Activated naive CD8-positive, alpha-beta T cell treated with anti-CD3 and anti-CD28 coated beads, Interleukin-2, amount 50 U/mL, for 24 hours (primary cell): Measurements from ENCODE around the gene MAP3K13.
"Not testable (repeated sequence)": the region's sequence is repeated elsewhere in the genome, so short reads cannot be mapped to it uniquely, and the experiment has no call there.

Experiments used
- ATAC-seq: fragments of 150-1000 bp; cut with Tn5 transposase; one replicate; pipeline ENCODE4 v1.10.0; 2021
- DNase-seq: peaks from one replicate; pipeline ENCODE4 v3.0.0; 2021
- H3K27ac Mint-ChIP-seq: one replicate; pipeline ENCODE4 v1.8.0; 2021; ENCODE audit warnings: mild to moderate bottlenecking, mixed read lengths
- H3K27me3 Mint-ChIP-seq: one replicate; pipeline ENCODE4 v1.8.0; 2021; ENCODE audit warnings: mixed read lengths
- H3K36me3 Mint-ChIP-seq: one replicate; pipeline ENCODE4 v1.8.0; 2021; ENCODE audit warnings: low read depth, mixed read lengths
- H3K4me1 Mint-ChIP-seq: one replicate; pipeline ENCODE4 v1.8.0; 2021; ENCODE audit warnings: mixed read lengths
- H3K4me3 Mint-ChIP-seq: one replicate; pipeline ENCODE4 v1.8.0; 2021; ENCODE audit warnings: mild to moderate bottlenecking, moderate library complexity, mixed read lengths
- H3K9me3 Mint-ChIP-seq: one replicate; pipeline ENCODE4 v1.8.0; 2021; ENCODE audit warnings: mixed read lengths

Gene MAP3K13

DNA sequence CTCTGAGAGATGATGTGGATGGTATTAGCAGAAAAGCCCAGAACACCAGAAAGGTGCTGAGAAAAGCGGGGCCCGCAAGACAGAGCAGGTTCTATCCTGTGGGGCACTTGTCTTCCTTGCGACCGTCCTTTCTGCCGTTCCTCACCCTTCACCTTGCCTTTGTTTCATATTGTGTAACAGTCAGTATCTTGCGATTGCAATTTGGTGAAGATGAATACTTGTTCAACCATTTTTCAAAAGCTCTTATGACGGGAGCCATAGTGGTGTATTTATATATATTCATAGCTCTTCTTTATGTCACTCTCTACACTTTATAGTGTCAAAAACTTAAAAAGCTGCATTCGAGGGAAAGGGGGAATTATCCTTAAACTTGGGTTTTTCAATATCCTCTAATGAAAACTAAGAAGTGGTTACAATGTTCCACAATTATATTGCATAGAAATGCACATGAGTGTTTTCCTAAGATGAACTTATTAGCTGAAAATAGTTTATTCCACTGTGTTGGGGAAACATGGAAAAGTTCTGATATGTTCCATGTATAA, 797 bp downstream of the MAP3K13 start:
- no peak for DNase-seq
- no peak overlapping the region for H3K27ac Mint-ChIP-seq
- no peaks in the 10 kb centered on the region for H3K9me3 Mint-ChIP-seq
- peaks cover 56% of the 10 kb centered on the region for H3K27me3 Mint-ChIP-seq
- ATAC-seq, result peak; percentile 18
- no peaks in the 10 kb centered on the region for H3K36me3 Mint-ChIP-seq
- peak overlapping the region; percentile 80 for H3K4me3 Mint-ChIP-seq
- peaks cover 11% of the 10 kb centered on the region for H3K4me1 Mint-ChIP-seq

DNA sequence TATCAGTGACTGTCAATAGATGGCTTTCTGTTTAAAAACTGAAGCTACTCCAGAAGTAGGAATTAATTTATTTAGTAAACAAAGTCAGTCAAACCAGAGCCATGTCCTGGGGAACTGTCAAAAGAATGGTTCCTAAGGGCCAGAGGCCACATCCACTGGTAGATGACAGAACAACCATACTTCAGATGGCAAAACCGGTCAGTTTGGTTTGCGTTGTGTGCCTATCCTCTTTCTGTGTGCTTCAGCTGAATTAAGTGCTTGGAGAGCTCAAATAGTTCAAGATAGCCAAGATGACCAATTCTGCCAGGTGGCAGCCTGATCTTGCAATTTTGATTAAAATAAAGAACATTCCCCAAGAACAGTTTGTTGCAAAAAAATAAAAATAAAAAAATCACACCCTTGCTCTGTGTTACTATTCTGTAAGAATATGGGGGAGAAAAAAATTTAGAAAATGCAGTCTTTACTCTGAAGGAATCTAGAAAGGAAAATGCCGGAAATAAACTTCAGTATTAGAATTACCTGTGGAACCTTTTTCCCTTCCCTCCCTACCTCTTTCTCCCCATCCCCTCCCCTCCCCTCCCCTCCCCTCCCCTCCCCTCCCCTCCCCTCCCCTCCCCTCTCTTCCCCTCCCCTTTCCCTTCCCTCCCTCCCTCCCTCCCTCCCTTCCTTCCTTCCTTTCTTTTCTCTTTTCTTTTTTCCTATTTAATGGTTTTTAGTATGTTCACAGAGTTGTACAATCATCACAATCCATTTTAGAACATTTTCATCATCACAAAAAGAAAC, 2.5 kb downstream of the MAP3K13 start:
- no peaks in the 10 kb centered on the region for H3K36me3 Mint-ChIP-seq
- peaks cover 11% of the 10 kb centered on the region for H3K4me1 Mint-ChIP-seq
- H3K9me3 Mint-ChIP-seq, result no peaks in the 10 kb centered on the region
- DNase-seq (no peak), ATAC-seq (no peak)
- H3K27me3 Mint-ChIP-seq, result peaks cover 66% of the 10 kb centered on the region
- no peak overlapping the region for H3K27ac Mint-ChIP-seq
- H3K4me3 Mint-ChIP-seq, result no peak overlapping the region

- Mint-ChIP-seq H3K9me3 (no peaks in the 10 kb centered on the region), H3K4me1 (peaks cover 11% of the 10 kb centered on the region), H3K36me3 (no peaks in the 10 kb centered on the region), H3K27me3 (peaks cover 70% of the 10 kb centered on the region), H3K4me3 (no peak overlapping the region), H3K27ac (no peak overlapping the region)
- DNase-seq, result no peak
- no peak for ATAC-seq
Measured at GRCh38 chr3:185366074-185366335, 3.1 kb downstream of the MAP3K13 start.

GRCh38 chr3:185366913-185367312, 4.0 kb downstream of the MAP3K13 start:
- no peak for ATAC-seq
- H3K27ac Mint-ChIP-seq, result no peak overlapping the region
- H3K9me3 Mint-ChIP-seq, result no peaks in the 10 kb centered on the region
- DNase-seq, result no peak
- H3K27me3 Mint-ChIP-seq, result peaks cover 67% of the 10 kb centered on the region
- peaks cover 11% of the 10 kb centered on the region for H3K4me1 Mint-ChIP-seq
- no peak overlapping the region for H3K4me3 Mint-ChIP-seq
- no peaks in the 10 kb centered on the region for H3K36me3 Mint-ChIP-seq

DNA sequence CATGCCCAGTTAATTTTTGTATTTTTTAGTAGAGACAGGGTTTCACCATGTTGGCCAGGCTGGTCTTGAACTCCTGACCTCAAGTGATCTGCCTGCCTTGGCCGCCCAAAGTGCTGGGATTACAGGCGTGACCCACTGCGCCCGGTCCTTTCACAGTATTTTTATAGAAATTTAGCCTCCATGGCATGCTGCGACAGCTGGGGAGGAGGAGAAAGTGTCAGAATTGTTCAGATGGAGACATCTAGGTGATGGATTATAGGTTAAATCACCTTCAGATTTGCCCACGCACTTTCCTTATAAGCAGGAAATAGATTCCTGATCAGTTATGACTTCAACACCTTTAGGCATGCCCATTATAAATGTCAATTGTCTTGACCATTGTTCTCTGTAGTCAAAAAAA, 7.4 kb downstream of the MAP3K13 start:
- ATAC-seq, H3K4me1 Mint-ChIP-seq, H3K27ac Mint-ChIP-seq, DNase-seq, H3K9me3 Mint-ChIP-seq, H3K4me3 Mint-ChIP-seq, H3K36me3 Mint-ChIP-seq: not testable (repeated sequence)
- H3K27me3 Mint-ChIP-seq, result peaks cover 35% of the 10 kb centered on the region

- H3K36me3 Mint-ChIP-seq, result no peaks in the 10 kb centered on the region
- DNase-seq, result no peak
Measured at GRCh38 chr3:185371306-185372074, 8.6 kb downstream of the MAP3K13 start.

DNA sequence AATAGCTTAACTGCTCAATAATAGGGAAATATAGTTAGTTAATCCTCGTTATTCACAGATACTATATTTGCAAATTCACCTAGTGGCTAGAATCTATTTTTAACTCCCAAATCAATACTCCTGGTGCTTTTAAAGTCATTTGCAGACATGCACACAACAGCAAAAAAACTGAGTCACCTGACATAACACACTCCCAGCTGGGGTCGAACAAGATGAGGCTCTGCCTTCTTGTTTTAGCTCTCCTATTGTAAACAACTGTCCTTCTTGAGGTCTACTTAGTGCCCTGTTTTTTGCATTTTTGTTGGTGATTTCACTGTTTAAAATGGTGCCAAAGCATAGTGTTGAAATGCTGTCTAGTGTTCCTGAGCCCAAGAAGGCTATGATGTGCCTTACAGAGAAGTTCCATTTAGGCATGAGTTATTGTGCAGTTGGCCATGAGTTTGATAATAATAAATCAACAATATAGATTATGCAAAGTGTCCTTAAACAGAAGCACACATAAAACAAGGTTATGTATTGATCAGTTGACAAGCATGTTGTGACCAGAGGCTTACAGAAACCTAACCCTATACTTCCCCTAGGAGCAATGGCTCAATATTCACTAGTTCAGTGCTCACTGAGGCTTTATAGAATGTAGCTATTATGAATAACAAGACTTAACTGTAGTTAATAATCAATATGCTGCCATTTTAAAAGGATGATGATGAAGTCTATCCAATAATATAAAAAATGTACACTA, 18.6 kb downstream of the MAP3K13 start:
- no peak overlapping the region for H3K4me3 Mint-ChIP-seq
- no peaks in the 10 kb centered on the region for H3K36me3 Mint-ChIP-seq
- peaks cover 11% of the 10 kb centered on the region for H3K27me3 Mint-ChIP-seq
- DNase-seq, result no peak
- ATAC-seq, result no peak
- no peak overlapping the region for H3K27ac Mint-ChIP-seq
- H3K4me1 Mint-ChIP-seq, result no peaks in the 10 kb centered on the region
- H3K9me3 Mint-ChIP-seq, result peaks cover 6% of the 10 kb centered on the region

More at GRCh38 chr3:185371306-185372074, 8.6 kb downstream of the MAP3K13 start:
- Mint-ChIP-seq H3K9me3 (no peaks in the 10 kb centered on the region), H3K4me3 (no peak overlapping the region), H3K4me1 (no peaks in the 10 kb centered on the region), H3K27ac (no peak overlapping the region), H3K27me3 (peaks cover 26% of the 10 kb centered on the region)
- no peak for ATAC-seq

- peaks cover 6% of the 10 kb centered on the region for H3K9me3 Mint-ChIP-seq
- H3K4me3 Mint-ChIP-seq, result no peak overlapping the region
- H3K27ac Mint-ChIP-seq, result no peak overlapping the region
- no peaks in the 10 kb centered on the region for H3K4me1 Mint-ChIP-seq
- no peaks in the 10 kb centered on the region for H3K36me3 Mint-ChIP-seq
- DNase-seq (no peak), ATAC-seq (no peak)
- H3K27me3 Mint-ChIP-seq, result peaks cover 13% of the 10 kb centered on the region
Measured at GRCh38 chr3:185382154-185382553, 19.2 kb downstream of the MAP3K13 start.

GRCh38 chr3:185386515-185386914, 23.6 kb downstream of the MAP3K13 start:
- not testable (repeated sequence) for ATAC-seq, H3K9me3 Mint-ChIP-seq, H3K4me1 Mint-ChIP-seq, H3K27ac Mint-ChIP-seq, DNase-seq, H3K4me3 Mint-ChIP-seq, H3K36me3 Mint-ChIP-seq
- H3K27me3 Mint-ChIP-seq, result peaks cover 16% of the 10 kb centered on the region

DNA sequence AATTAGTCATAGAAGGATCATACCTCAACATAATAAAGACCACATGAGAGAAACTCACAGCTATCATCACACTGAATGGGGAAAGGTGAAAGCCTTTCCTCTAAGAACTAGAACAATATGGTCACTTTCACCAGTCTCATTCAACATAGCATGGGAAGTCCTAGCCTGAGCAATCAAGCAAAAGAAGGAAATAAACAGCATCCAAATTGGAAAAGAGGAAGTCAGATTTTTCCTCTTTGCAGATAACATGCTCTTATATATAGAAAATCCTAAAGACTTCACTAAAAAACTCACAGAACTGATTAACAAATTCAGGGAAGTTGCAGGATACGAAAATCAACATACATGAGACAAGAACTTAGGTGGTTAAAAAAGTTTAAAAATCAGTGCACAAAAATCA, 24.7 kb downstream of the MAP3K13 start:
- peaks cover 6% of the 10 kb centered on the region for H3K9me3 Mint-ChIP-seq
- H3K4me1 Mint-ChIP-seq, result no peaks in the 10 kb centered on the region
- no peak overlapping the region for H3K4me3 Mint-ChIP-seq
- no peaks in the 10 kb centered on the region for H3K36me3 Mint-ChIP-seq
- H3K27ac Mint-ChIP-seq, result no peak overlapping the region
- DNase-seq (no peak), ATAC-seq (no peak)
- H3K27me3 Mint-ChIP-seq, result peaks cover 18% of the 10 kb centered on the region

GRCh38 chr3:185393055-185393454, 30.1 kb downstream of the MAP3K13 start:
- Mint-ChIP-seq H3K36me3 (no peaks in the 10 kb centered on the region), H3K27me3 (peaks cover 2% of the 10 kb centered on the region), H3K9me3 (no peaks in the 10 kb centered on the region), H3K4me1 (no peaks in the 10 kb centered on the region), H3K4me3 (no peak overlapping the region), H3K27ac (no peak overlapping the region)
- ATAC-seq, result no peak
- no peak for DNase-seq

GRCh38 chr3:185397676-185398075, 34.7 kb downstream of the MAP3K13 start:
- no peak for ATAC-seq
- no peaks in the 10 kb centered on the region for H3K36me3 Mint-ChIP-seq

GRCh38 chr3:185399737-185400667, 37.1 kb downstream of the MAP3K13 start:
- Mint-ChIP-seq H3K9me3 (no peaks in the 10 kb centered on the region), H3K27ac (no peak overlapping the region), H3K4me3 (no peak overlapping the region), H3K36me3 (no peaks in the 10 kb centered on the region), H3K27me3 (no peaks in the 10 kb centered on the region), H3K4me1 (no peaks in the 10 kb centered on the region)
- ATAC-seq, result no peak
- no peak for DNase-seq

More at GRCh38 chr3:185397676-185398075, 34.7 kb downstream of the MAP3K13 start:
- Mint-ChIP-seq H3K4me3 (no peak overlapping the region), H3K27me3 (no peaks in the 10 kb centered on the region), H3K9me3 (no peaks in the 10 kb centered on the region), H3K27ac (no peak overlapping the region), H3K4me1 (no peaks in the 10 kb centered on the region)
- DNase-seq, result no peak

DNA sequence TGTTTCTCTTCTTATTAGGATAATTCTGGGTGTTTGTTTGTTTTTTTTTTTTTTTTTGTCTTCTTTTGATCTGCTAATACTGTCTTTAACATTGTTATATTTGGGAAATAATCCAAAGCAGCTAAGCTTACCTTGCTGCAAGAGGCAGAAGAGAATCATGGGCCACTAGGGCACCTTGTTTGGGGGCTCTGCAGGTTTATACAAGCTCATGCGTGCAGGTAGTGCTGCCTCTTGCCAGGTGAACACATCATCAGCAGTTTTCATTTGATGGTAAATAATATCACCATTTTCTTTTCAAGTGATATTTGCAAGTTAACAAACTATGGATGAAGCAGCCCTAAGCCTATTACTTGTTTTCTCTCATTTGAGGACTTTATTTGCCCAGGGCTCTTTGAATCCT, 37.9 kb downstream of the MAP3K13 start:
- Mint-ChIP-seq H3K9me3 (no peaks in the 10 kb centered on the region), H3K4me1 (no peaks in the 10 kb centered on the region), H3K36me3 (no peaks in the 10 kb centered on the region), H3K27ac (no peak overlapping the region), H3K27me3 (peaks cover 2% of the 10 kb centered on the region), H3K4me3 (no peak overlapping the region)
- no peak for DNase-seq
- no peak for ATAC-seq
